ENCODE results near the gene NLRP6.

- TF ChIP-seq CTBP1 (IDR thresholded peaks at IDR 0.05; ENCODE audit: borderline replicate concordance) (no peak), ELF4 (IDR thresholded peaks at IDR 0.05) (no peak), FOXA1 (IDR thresholded peaks at IDR 0.05) (no peak), BHLHE40 (IDR thresholded peaks at IDR 0.05; ENCODE audit: borderline replicate concordance) (no peak), SP1 (IDR thresholded peaks at IDR 0.05) (no peak)
Observed at GRCh38 chr11:293271-293851, 15.2 kb downstream of the NLRP6 start.

Measured in HEK293T (cell line).